Measurements from ENCODE around the gene LARP1. TPM values are rescaled to one million over a fixed set of nuclear protein-coding genes. Genes with fewer than 3 reads are reported as not detected.
A peak's percentile ranks its signal among the peaks of the same experiment; 100 is the strongest.

Gene LARP1
- total RNA-seq, 2 donors from 2014 or later, result 92.4 to 98.1 TPM

GRCh38 chr5:154815025-154815424 lies 59.8 kb downstream of the LARP1 start:
- TF ChIP-seq CTCF (IDR thresholded peaks at IDR 0.05), result no peak
- H3K27me3 ChIP-seq, result no peaks in the 10 kb centered on the region
- no peak overlapping the region for H3K27ac ChIP-seq
- peaks cover 0 to 8% of the 10 kb centered on the region in 2 donors for H3K4me1 ChIP-seq
- no peak overlapping the region for H3K4me3 ChIP-seq
- DNase-seq (ENCODE audit: low spot score), result no peak
- H3K9me3 ChIP-seq, result no peaks in the 10 kb centered on the region
- H3K36me3 ChIP-seq, result peaks cover 72% of the 10 kb centered on the region

- Histone ChIP-seq H3K4me3 (no peak overlapping the region), H3K4me1 (peaks cover 0 to 8% of the 10 kb centered on the region in 2 donors), H3K27ac (no peak overlapping the region), H3K36me3 (peaks cover 72% of the 10 kb centered on the region), H3K9me3 (no peaks in the 10 kb centered on the region), H3K27me3 (no peaks in the 10 kb centered on the region)
- no peak for TF ChIP-seq CTCF (IDR thresholded peaks at IDR 0.05)
- no peak for DNase-seq (ENCODE audit: low spot score)
Measured at GRCh38 chr5:154815684-154816247, 60.6 kb downstream of the LARP1 start.

GRCh38 chr5:154816891-154817492 lies 61.8 kb downstream of the LARP1 start:
- no peak for TF ChIP-seq CTCF (IDR thresholded peaks at IDR 0.05)
- no peak overlapping the region for H3K27ac ChIP-seq
- no peaks in the 10 kb centered on the region for H3K9me3 ChIP-seq
- H3K36me3 ChIP-seq, result peaks cover 72% of the 10 kb centered on the region
- peaks cover 0 to 8% of the 10 kb centered on the region in 2 donors for H3K4me1 ChIP-seq
- no peak for DNase-seq (ENCODE audit: low spot score)
- H3K4me3 ChIP-seq, result no peak overlapping the region
- H3K27me3 ChIP-seq, result no peaks in the 10 kb centered on the region

- H3K27ac ChIP-seq, result no peak overlapping the region
- no peaks in the 10 kb centered on the region for H3K27me3 ChIP-seq
- no peak overlapping the region for H3K4me3 ChIP-seq
- H3K4me1 ChIP-seq, result peaks cover 0 to 8% of the 10 kb centered on the region in 2 donors
- H3K36me3 ChIP-seq, result peaks cover 73% of the 10 kb centered on the region
- no peaks in the 10 kb centered on the region for H3K9me3 ChIP-seq
- no peak for DNase-seq (ENCODE audit: low spot score)
- TF ChIP-seq CTCF (IDR thresholded peaks at IDR 0.05), result no peak
Measured at GRCh38 chr5:154817815-154818214, 62.6 kb downstream of the LARP1 start.

DNA sequence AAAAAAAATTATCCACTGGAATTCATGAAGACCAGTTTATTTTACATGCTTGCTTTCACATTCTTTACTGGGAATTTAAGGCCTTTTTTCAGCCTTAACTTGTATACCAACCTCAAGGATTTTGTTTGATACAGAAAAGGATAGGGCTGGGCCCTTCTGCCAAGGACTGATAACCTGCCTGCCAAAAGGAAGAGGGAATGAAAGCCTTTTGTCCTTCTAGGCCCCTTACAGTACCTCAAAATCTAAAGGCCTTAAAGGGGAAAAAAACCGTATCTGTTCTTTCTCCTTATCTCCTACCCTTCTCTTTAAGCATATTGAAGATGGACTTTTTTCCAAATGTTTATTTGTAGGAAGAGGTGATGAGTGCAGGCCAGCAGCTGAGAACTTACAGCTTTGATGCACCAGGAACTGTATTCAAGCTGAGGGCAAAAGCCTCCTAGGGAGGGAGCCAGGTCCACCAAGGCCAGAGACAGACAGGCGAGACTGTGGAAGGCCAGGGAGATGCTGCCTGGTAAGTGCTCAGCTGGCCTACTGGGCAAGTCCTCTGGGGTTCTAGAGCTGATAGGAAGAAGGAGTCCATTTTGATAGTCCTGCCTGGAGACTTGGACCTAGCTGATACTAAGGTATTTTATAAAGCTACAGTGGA lies 63.4 kb downstream of the LARP1 start:
- peaks cover 72% of the 10 kb centered on the region for H3K36me3 ChIP-seq
- no peak for DNase-seq (ENCODE audit: low spot score)
- H3K4me3 ChIP-seq, result no peak overlapping the region
- H3K27me3 ChIP-seq, result no peaks in the 10 kb centered on the region
- H3K27ac ChIP-seq, result peak overlapping the region in 1 of 2 donors; percentile 20
- no peaks in the 10 kb centered on the region for H3K9me3 ChIP-seq
- H3K4me1 ChIP-seq, result peaks cover 0 to 8% of the 10 kb centered on the region in 2 donors
- no peak for TF ChIP-seq CTCF (IDR thresholded peaks at IDR 0.05)
